Fibroblast of mammary gland (primary cell): Measurements from ENCODE around the gene B4GALNT4.
"Not testable (repeated sequence)": the region's sequence is repeated elsewhere in the genome, so short reads cannot be mapped to it uniquely, and the experiment has no call there.

Source experiments
- DNase-seq: peaks from one replicate; pipeline ENCODE4 v3.0.0-alpha.2; 2010; ENCODE audit warnings: low read depth
- H3K4me3 ChIP-seq: 2 replicates; pipeline ENCODE4 v1.5.1; 2011; ENCODE audit warnings: low read depth, mild to moderate bottlenecking, low read length, moderate library complexity; ENCODE audit not compliant: control insufficient read depth
- CTCF ChIP-seq: conservative IDR thresholded peaks from 2 replicates; pipeline ENCODE4 v1.5.1; 2011; ENCODE audit warnings: low read depth, low read length, inconsistent platforms; ENCODE audit not compliant: control insufficient read depth, insufficient read depth

Gene B4GALNT4

GRCh38 chr11:339963-340362 is 29.3 kb upstream of the B4GALNT4 start:
- no peak for DNase-seq
- H3K4me3 ChIP-seq, result no peak overlapping the region
- no peak for TF ChIP-seq CTCF

GRCh38 chr11:340539-341512 is 28.5 kb upstream of the B4GALNT4 start:
- no peak for TF ChIP-seq CTCF
- no peak overlapping the region for H3K4me3 ChIP-seq
- DNase-seq, result no peak

- TF ChIP-seq CTCF, result no peak
- DNase-seq, result no peak
- H3K4me3 ChIP-seq, result no peak overlapping the region
Observed at GRCh38 chr11:342328-342727, 27.0 kb upstream of the B4GALNT4 start.

GRCh38 chr11:344836-345578 is 24.3 kb upstream of the B4GALNT4 start:
- no peak for DNase-seq
- H3K4me3 ChIP-seq, result no peak overlapping the region
- no peak for TF ChIP-seq CTCF

GRCh38 chr11:346529-346928 is 22.8 kb upstream of the B4GALNT4 start:
- TF ChIP-seq CTCF, result no peak
- DNase-seq, result no peak
- no peak overlapping the region for H3K4me3 ChIP-seq

- not testable (repeated sequence) for DNase-seq, H3K4me3 ChIP-seq
Observed at GRCh38 chr11:349270-349954, 19.9 kb upstream of the B4GALNT4 start.

- not testable (repeated sequence) for H3K4me3 ChIP-seq, DNase-seq
Observed at GRCh38 chr11:350033-350722, 19.1 kb upstream of the B4GALNT4 start.
